HG03097 (cell line): ENCODE results near the gene CMSS1.

Experiments used
- ATAC-seq: cut with Tn5 transposase; IDR thresholded peaks from one replicate; pipeline ENCODE4 v1.9.1; 2021; ENCODE audit not compliant: unreplicated experiment, low FRiP score

CMSS1 gene

DNA sequence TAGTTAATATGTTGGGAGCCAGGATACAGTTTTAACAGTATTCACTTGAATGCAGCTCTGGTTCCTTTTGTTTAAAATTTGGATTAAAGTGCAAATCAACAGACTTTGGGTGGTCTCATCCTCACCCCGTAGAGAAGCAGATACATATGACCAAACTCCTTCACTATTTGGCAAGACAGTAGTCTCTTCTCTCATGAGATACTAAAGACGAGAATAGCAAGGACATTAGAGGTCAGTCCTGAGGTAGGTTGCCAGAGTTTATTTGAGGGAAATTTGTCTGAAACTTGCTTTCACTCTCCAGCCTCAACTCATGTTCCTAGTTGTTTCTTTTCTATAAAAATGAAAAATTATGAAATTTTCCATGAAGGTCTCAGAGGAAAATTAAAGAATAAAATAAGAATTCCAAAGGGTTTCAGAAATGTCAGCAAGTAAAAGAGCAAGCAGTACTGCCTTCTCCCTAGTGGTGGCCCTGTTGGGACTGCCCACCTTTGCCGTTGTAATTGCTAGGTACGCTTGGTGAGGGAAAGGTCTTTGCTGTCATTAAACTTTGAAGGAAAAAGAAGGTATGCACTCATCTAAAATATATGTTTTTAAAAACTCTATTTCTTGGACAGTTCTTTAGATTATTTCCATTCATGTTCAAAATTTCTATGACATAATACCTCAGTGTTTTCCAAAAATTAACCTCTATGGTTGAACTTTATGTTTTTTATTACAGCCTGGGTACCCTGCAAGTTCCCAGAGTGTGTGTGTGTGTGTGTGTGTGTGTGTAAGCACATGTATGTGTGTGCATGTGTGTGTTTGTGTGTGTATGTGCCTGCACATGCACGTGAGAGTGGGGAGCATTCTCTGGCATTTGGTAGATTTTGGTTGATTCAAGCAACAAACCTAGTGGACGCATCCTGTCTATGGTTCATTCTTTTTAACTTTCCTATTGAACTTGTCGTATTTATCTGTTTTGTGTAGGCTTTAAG lies 111.4 kb downstream of the CMSS1 start:
- no peak for ATAC-seq

DNA sequence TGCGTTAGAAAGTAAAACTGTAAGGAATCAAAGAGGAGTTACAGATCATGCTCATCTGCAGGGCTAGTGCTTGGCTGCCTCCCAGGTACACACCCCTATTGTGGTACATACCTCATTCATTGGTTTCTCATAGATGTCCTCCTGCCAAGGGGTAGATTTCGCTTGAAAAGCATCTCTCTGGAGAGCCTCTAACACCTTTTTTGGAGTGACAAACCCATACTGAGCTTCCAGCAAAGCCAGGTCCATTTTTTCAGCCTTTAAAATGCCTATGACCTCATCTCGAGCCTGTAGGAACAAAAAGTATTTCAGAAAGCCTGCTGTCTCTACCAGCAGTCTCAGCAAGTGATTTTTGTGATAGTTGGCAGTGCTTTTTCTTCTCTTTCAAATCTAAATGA lies 112.1 kb downstream of the CMSS1 start:
- ATAC-seq, result no peak

DNA sequence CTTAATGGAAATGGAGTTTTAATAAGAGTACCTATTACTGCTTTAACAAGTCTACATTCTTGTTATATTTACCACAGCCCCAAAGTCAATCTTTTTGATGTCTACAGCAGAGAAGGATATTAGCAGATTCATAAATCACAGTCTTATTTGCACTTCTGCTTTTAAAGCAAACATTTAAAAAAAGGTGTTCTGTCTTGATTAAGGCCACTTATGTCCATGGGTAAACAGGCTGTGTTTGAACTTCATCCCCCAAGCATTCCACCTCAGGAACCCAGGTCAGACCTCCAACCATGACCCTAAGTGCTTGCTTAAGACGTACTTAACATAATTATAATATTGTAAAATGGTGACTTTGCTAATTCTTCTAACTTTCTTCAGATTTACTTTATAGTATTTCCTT lies 113.4 kb downstream of the CMSS1 start:
- no peak for ATAC-seq

DNA sequence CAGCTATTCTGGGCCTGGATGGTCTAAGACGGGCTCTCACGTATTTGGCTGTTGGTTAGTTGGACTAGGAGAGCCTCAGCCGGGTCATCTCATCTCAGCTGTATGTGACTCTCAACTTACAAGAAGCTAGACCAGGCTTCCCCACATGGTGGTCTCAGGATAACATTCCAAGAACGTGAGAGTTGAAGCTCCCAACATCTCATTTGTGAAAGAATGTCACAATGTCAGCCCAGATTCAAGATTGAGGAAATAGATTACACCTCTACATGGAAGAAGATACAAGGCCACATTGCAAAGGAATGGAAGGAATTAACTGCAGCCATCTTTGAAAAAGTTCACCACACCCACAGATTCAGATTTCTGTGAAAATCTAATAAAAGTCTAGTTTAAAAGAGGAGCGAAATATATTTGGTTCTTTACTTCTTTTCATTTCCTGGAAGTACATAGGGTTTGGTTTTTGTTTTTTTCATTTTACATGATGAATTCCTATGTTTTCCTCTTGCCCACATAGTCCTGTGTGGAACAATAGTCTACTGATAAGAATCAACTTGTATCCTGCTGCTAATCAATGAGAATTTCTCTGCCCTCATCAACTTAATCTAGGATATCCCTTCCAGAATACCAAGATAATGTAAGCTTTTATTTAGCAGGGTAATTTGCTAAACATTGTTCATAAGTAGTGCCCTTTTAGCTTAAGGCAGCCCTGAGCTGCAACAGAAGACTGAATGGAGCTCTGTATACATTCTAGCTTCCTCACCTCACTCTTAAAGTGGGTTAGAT lies 116.5 kb downstream of the CMSS1 start:
- ATAC-seq, result no peak

DNA sequence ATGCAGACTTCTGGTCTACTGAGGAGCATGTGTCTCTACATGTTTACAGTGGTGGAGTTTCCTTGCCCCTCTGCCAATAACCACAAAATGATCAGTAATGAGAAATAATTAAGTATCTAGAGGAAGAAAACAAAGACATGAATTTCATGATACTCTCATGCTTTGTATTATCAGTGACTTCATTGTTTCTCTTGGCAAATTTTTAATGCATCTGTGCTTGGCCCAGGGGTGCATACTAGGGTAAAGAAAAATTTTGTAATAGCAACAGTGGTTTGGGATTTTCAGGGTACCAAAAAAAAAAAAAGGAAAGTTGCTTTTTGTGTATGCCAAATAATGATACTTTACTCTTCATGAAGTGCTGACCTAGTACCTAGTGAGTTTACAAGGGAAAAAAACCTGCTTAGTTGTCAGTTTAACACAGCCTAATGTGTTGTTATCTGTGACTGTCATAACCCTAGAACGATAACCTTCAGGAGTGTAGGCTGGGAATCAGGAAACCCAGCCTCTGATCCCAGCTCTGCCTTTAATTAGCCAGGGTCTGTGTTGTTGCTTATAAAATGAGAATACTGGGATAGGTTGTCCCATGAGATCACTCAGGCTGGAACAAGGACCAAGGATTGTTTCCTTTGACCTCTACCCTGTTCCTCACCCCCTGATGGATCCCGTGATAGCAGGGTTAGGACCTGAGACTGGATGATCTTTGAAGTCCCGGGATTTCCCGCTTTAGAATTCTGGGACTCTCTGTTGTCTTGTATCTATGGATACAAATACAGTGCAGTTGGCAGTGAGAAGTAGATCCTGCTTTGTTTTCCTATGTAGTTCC lies 117.5 kb downstream of the CMSS1 start:
- ATAC-seq, result no peak

DNA sequence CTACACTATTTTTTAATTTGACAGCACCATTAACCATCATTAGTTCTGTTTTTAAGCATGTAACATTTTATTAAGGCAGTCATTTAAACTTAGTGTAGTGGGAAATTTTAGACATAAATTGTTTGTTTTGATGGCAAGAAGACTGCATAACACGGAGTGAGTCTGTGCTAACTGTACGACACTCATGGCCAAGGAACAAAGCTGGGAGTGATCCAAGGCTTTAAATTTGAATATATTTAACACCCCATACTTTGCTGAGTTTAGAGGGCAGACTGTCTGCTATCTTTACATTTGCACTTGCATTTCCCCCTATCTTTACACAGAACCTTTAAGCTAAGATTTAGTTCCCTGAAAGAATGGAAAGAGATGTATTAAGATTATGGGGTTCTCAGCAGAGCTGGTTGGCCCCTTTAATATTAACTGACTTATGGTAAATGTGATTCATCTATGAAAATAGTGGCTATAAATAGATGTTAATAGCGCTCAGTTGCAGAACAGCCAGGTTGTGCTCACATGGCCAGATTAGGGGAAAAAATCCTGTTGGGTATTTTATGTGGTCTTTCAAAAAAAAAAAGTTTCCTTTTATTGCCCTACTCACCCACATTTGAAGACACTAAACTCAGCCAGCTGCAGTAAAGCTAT lies 120.7 kb downstream of the CMSS1 start:
- ATAC-seq, result no peak

DNA sequence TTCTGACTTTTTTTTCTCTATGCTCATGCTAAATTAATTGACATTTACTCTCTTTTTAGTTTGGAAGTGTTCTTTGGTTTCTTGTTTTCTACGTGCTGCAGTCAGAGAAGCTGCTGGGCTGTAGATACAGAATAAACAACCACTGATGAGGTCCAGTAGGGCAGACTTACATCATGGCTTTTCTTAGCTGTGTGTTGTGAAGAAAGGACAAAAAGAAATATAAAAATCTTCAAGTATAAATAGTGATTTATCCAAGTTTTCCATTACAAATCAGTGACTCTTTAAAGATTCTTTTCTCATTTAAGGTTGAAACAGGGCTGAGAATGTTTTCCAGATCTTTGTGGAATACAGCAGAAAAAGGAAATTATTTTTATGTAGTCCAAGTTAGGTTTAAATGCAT lies 122.2 kb downstream of the CMSS1 start:
- no peak for ATAC-seq

DNA sequence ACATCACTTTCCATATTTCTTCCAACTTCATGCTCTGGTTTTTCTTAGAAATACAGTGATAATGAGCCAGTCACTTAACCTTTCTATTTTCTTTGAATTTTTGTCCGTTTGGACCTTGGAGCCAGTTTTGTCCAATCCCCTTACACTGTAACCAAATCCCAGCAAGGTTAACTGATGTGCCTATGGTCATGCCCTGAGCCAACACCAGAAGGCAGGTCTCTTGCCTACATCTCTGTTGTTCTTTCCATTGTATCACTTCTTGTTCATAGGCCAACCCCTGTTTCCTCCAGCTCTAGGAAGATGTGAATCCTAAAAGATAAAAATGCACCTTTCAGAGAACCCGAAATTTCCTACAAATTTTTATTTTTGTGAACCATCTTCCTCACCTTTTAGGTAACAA lies 122.7 kb downstream of the CMSS1 start:
- ATAC-seq, result no peak

DNA sequence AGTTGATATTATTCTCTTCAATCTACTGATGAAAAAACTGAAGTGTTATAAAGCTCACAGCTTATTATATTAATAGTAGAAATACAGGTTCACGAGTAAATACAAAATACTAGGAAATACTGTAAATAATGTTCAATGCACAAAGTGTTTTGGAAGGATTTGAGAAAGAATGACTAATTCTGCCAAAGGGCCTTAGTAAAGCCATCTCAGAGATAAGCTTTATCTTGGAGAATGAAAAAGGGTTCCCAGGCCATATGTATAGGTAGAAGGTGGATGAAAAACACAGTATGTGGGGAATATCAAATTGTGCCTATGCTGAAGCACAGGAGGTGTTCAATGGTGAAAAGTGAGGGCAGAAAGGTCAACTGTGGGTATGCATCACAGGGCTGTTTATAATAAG lies 123.5 kb downstream of the CMSS1 start:
- no peak for ATAC-seq

DNA sequence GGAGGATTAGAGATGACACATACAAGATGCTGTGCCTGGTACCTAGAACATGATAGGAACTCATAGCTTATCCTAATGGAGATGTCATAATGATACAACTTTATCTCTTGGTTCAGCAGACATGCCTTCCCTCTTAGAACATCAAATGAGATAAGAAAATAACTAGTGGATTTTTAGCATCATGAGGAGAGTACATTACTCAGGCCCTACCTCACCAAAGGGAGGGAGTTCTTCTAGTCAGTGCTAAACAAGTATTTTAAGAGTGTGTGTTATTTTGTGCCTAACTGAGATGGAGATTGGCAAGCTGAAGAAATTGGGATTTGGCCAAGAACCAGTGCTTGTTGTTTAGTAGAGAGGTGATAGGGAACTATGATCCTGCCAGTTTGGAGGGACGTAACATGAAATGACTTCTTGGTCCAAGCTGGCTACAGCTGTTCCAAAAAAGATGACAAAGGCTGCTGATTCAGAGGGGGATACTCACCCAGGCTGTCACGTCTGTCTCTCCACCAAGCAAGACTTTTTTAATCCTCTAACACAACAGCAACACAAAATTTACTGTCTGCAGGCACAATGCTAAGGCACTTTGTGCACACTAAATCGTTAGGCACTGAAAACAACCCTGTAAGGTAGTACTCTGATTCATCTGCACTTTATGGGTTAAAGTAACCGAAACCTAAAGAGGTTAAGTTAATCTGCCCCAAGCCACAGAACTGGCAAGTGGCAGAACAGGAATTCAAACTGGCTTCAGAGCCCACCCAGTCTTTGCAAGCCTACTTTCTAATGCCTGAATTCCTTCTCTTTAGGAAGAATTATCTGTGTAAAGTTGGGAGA lies 126.5 kb downstream of the CMSS1 start:
- ATAC-seq, result no peak

DNA sequence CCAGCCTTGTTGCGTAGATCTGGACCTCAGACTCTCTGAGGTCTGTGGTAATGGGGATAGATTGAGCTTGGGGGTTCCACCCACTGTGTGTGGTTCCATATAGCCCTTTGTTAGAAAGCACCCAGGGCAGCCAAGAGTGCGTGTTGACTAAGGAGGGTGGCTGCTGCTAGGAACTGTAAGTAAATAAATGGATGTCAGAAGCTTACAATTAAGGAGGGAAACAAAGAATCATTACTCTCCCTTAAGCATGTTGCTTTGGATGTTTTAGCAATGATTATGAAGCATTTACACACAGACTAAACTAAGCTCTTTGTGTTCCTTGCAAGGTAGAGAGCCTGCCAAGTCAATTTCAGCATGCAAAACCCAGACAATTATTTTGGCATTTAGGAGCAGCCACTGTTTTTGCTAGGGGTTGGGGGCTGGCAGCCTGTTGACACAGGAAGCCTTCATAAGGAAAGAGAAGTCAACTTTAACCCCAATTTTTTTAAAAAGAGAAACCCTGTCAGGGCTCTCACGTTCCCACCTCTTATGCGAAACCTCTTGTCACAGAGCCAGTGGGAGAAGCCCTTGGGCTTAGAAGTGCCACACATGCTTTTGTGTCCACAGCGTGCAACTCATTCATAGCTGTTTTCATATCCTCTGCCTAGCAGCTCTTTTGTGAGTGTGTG lies 127.8 kb downstream of the CMSS1 start:
- no peak for ATAC-seq

DNA sequence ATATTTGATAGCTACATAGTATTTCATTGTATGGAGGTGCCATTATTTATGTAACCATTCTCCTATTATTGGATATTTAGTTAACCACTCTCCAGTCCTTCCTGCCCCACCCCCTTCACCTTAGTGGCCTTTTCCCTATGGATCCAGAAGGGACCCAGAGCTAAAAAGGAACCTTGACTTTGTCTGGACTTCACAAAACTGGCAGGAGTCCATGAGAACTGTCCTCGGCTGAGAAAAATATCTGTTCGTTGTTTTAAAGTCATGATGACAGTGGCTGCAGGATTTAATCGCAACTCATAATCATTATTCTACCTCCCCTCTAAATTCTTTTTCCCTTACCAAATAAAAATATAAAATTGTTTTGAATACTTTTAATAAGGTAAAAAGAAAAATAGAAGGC lies 129.7 kb downstream of the CMSS1 start:
- no peak for ATAC-seq

DNA sequence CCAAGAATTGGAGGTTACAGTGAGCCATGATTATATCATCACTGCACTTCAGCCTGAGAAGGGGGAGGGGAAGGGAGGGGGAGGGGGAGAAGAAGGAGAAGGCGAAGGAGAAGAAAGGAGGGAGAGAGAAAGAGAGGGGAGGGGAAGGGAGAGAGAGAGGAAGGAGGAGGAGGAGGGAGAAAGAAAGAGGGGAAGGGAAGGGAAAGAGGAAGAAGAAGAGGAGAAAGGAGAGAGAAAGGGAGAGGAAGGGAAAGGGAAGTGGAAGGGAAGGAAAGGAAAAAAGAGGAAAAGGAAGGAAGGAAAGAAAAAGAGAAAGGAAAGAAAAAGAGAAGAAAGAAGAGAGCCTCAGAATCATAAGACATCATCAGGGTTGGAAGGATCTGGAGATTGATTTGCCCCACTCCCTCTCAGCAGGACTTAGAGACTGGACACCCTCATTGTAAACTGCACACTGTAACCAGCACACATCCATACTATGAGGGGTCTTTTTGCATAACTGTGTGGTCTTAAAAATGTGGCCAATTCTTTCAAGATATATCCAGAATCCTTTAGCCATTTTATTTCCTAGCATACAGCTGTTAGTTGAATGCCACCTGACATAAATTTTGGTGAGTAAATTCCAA lies 130.9 kb downstream of the CMSS1 start:
- no peak for ATAC-seq

DNA sequence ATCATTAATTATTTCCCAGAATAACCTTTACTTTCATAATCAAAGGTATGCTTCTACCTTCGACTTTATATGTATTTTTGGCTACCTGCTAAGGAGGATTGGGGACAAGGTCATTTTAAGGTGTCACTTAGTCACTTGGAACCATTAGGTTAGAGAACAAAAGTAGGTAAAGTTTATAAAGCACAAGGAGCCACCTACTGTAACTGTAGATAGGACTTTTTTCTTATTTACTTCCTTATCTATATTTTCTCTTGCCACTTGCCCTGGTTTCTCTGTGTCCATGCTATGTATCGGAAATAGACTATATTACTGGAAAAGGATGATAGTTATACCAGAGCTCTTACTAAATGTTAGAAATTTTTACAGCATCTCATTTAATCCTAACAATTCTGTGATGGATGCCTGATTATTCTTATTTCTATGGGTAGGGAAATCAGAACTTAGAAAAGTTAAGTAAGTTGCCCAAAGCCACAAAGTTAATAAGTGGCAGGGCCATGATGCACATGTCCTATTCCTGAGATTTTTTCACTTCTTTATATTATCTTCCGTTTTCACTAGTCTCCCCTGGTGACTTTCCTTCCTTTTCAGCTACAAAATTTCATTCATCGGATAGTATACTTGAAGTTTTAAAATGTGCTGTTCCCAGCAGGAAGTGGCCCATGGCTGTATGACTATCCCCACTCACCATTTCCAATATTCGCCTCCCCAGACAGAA lies 132.5 kb downstream of the CMSS1 start:
- no peak for ATAC-seq

DNA sequence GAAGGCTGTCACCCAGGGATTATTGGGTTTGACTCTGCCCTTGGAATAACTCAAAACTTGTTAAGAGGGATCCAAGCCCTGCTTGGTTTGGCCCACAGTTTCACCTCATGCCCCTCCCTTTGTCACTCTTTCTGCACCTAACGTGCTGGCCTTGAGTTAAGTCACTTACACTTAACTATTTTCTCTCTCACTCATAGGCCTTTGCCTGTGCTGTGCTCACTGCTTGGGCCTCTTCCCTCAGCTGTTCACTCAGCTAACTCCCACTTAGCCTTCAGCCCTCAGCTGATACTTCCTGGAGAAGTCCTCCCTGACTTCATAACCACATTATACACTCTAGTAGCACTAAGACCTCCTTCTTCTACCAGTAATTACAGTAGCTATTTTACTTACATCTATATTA lies 133.3 kb downstream of the CMSS1 start:
- no peak for ATAC-seq

DNA sequence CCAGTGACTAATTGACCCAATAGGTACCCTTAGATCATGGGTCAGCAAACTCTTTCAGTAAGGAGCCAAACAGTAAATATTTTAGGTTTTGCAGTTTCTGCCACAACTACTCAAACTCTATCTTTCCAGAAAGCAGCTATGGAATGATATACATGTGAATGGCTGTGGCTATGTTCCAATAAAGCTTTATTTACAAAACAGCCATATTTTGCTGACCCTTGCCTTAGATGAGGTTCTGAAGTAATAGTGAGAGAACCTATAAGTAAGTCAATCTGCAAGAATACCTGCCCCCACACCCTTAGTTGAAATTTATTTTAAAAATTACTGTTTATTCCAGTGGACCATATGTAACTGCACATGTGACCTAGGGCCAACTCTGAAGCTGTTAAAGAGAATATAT lies 134.0 kb downstream of the CMSS1 start:
- ATAC-seq, result no peak

DNA sequence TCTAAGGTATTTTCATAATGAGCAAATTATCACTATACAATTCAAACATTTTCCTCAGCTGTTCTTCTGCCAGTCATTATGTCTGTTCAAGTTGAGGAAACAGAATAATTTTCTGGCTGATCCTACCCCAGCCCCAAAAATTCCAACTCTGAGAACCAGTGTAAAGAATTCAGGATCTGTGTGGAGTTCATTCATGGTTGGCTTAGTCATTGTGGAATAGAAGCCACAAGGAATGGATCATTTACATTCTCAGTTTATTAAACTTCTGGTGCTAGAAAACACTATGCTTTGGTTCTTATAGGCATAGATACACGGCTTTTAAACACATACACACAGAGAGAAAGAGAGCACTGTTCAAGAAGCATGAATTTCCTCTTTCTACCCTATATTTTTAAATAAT lies 134.6 kb downstream of the CMSS1 start:
- ATAC-seq, result no peak

DNA sequence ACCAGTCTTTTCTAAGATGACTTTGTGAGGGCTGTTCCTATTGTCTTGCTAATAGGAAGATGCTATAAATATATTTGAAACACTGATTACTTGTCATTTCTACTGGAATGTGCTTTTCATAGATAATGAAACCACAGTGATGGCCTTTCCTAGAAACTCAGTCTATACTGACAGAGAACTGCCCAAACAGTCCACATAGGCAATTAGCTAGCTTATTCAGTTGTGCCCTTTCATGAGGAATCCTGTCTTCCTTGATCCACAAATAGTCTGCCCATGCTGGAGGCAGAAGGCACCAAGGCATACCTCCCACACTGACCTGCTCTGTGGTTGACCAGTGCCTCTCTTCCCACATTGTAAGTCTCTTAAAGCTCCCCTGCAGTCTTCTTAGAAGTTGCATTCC lies 135.9 kb downstream of the CMSS1 start:
- no peak for ATAC-seq
